Right lobe of liver (tissue), 4 donors: ENCODE data around the gene B3GALNT2.

Experiments used
- CTCF ChIP-seq, 4 donors: fragments of 200-600 bp in 3 of 4; fragments of 450-650 bp in 1 of 4; IDR thresholded peaks; one replicate each; pipeline versions ENCODE4 v1.5.1 to v1.8.0; 2016 to 2022; ENCODE audit warnings: antibody characterized with exemption in 4 of 4, mild to moderate bottlenecking in 2 of 4
- POLR2A ChIP-seq: fragments of 450-650 bp; IDR thresholded peaks from one replicate; pipeline ENCODE4 v1.6.1; 2017; ENCODE audit warnings: antibody characterized with exemption, mild to moderate bottlenecking
- donor health status: DM: no; HTN: no; CAD: no.
- donor health status: DM: no; HTN: no; CAD: no.
- donor health status: DM: no; HTN: yes; CAD: no.

GRCh38 chr1:235450886-235451483 is 53.3 kb downstream of the B3GALNT2 start:
- TF ChIP-seq CTCF (IDR thresholded peaks at IDR 0.05) (no peak), POLR2A (no peak)
